ENCODE results near the gene PRTFDC1.
"Not testable (repeated sequence)": the region's sequence is repeated elsewhere in the genome, so short reads cannot be mapped to it uniquely, and the experiment has no call there.

PRTFDC1 gene, protein sequence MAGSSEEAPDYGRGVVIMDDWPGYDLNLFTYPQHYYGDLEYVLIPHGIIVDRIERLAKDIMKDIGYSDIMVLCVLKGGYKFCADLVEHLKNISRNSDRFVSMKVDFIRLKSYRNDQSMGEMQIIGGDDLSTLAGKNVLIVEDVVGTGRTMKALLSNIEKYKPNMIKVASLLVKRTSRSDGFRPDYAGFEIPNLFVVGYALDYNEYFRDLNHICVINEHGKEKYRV

DNA sequence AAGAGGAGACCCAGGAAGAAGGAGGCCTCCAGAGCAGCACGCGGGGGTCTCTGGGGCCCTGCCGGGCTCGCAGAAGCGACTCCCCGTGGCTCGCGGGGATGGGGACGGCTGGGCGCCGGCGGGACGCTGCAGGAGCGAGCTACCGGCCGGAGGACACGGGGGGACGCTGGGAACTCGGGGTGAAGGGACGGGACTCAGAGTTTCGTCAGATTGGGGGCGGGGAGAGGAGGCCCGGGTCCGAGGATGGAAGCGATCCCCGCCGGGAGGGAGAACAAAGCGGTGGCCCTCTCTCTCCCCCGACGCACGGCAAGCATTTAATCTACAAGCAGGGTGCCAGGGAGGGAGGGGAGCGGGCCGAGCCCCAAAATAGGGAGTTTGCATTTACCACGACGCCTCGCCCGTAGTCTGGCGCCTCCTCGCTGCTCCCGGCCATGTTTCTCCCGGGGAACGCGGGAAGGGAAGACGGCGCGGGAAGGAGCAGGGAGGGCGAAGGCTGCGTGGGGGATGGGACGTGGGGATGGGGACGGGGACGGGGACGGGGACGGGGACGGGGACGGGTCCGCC lies at the start of gene PRTFDC1:
PRTFDC1 (minus strand) TSS at position 464 of the 564 bp plus-strand sequence; CDS start at position 433, 31 bp downstream.
- peak; percentile 29 for DNase-seq (ENCODE audit: low spot score)

DNA sequence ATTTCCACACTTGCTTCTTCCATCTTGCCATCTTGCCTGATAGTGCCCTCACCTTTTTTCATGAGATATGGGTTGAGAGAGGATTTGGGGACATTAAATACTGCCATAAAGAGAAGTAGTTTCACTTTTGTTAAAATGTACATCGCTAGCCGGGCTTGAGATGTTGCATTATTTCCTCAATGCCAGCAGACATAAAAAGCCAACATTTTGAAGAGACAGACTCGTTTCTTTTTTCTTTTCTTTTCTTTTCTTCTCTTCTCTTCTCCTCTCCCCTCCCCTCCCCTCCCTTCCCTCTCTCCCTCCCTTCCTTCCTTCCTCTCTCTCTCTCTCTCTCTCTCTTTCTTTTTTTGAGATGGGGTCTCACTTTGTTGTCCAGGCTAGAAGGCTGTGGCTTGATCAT lies 45.6 kb upstream of the PRTFDC1 start:
- no peak for DNase-seq (ENCODE audit: low spot score)

DNA sequence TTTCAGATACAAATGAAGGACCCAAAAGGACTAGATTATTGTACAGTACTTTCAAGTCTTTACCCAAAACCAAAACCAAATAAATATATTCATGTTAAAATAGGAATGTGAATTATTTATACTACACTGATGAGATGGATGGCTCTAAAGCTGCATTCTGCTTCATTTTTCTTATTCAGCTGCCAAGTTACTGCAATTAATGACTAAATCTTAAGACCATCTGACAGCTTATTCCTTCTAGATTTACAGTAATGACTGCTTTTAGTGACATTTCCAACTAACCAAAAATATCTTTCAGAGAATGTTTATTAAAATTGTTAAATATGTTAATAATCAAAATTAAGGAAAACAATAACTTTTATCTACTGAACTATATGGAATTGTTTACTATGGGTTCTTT lies 42.7 kb upstream of the PRTFDC1 start:
- no peak for DNase-seq (ENCODE audit: low spot score)

DNA sequence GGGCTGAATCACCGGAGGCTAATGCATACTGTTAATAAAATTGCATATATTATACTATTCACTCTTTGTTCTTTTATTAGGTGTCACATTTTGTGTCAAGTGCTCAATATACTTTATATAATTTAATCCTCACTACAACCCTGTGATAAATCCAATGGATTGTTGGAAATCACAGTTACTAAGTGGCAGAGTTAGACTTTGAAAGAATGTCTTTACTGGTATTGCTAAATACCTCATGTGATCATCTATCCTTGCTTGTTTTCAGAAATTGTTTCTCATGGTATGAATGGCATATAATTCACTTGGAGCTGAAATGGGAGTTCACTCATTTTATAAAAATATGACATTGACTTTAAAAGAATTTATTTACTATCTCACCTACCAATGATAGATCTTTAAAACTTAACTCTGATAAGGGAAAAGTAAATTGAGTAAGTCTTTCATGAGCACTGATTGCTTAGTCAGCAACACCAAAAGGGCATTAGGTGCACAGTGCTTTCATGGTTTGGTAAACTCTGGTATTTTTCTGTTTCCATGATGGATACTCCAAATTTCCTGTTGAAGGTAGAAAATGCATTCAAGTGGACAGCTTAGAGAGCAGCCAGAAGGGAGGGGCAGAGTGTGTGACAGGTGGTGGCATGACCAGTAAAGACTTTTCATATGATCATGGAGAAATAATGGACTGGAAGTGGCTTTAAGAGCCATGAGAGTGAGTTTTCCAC lies 41.0 kb upstream of the PRTFDC1 start:
- no peak for DNase-seq (ENCODE audit: low spot score)

DNA sequence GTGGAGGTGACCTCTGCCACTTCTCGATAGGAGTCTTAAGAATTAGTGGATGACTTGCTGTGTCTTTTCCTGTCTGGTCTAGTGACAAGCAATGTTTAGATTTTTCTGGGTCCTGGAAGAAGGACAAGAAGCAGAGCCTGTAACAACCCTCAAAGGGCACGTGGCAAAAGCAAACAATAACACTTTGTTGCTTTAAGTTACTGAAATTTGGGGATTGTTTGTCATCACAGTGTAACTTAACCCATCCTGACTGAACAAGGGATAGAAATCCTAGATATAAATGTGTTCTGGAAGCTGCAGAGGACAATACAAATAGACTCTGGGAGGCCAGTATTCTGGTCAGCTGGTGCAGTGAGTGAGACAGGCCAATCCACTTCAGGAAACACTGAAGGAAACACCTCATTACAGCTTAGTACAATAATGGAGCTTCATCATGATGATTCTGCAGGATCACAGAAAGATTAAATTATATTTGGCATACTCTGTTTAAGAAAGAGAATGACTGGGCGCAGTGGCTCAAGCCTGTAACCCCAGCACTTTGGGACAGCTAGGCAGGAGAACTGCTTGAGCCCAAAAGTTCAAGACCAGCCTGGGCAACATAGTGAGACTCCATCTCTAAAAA lies 40.2 kb upstream of the PRTFDC1 start:
- DNase-seq (ENCODE audit: low spot score) = no peak

DNA sequence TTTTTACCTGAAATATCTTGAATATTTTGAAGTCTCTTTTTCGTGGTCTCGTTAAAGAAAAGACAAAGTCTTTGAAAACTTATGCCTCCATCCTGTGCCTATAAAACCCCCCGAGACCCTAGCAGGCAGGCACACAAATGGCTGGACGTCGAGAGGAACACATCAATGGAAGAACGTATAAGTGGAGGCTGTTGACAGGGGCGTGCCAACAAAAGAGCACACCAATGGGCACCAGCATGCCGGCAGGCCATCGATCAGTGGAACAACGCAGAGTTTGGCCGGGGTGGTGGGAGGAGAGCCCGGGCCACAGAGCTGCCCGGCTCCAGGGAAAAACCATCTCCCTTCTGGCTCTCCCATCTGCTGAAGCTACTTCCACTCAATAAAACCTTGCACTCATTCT lies 38.9 kb upstream of the PRTFDC1 start:
- DNase-seq (ENCODE audit: low spot score) = no peak

DNA sequence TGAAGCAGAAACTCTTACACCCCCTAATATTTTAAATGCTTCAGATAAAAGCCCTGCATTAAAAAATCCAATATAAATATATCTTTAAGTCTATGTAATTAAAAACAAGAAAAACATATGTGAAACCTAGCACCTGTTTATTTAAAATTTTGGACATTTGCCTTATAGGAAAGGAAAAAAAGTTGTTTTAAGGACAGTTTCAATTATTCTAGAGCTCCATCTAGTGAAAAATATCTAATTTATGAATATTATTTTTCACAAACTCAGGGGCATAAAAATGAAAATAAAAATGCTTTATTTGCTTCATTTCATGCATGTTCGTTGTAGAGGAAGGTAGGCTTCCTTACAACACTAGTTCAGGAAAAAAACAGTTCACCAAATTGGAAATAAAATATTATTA lies 37.5 kb upstream of the PRTFDC1 start:
- DNase-seq (ENCODE audit: low spot score) = no peak

DNA sequence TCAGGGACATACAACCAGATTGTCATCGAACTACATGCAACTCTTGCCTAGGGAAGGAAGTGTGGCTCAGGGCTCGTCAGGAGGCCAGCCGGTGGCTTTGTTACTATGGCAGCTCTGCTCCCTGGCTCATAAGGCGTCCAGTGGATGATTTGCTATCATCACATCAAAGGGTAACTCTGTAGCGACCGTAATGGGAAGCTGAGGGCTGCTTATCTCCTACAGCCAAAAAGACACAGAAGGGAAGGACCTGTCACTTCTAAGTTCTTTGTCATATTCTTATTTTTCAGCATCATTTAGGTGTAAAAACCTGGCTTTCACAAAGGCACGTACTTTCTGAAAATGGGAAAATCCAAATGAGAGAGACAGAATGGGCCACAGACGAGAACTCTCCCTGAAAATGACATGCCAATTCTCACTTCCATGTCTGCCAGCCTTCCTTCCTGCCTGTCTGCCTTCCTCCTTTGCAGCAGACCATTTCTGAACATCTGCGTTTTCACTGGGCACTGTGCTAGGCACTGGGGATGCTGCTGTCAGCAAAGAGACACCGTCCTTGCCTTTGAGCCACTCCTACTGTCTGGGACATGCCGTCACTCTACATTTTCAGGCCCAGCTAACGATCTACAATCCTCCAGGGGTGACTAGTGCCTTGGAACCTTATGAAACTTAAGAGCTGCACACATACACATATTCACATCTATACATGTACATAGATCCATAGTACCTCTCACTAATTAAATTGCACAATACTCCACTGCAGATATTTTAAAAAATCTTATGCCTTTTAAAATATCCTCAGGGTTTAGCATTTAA lies 36.6 kb upstream of the PRTFDC1 start:
- no peak for DNase-seq (ENCODE audit: low spot score)

DNA sequence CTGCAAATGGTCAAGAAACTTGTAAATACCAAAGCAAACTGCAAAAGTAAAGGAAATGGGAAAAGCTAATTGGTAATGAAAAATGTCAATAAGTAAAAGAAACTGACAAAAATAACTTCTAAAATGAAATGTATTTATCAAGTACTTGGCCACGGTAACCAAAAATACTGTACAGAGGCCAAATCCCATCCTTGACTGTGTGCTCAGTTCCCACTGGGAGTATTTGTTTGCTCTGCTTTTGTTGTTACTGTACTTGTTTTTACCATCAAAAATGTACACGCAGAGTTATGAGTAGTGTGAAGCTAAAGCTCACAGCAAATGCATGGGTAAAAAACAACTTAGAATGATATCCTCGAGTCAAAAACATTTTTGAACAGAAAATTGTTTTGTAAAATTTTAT lies 32.5 kb upstream of the PRTFDC1 start:
- DNase-seq (ENCODE audit: low spot score) = no peak

DNA sequence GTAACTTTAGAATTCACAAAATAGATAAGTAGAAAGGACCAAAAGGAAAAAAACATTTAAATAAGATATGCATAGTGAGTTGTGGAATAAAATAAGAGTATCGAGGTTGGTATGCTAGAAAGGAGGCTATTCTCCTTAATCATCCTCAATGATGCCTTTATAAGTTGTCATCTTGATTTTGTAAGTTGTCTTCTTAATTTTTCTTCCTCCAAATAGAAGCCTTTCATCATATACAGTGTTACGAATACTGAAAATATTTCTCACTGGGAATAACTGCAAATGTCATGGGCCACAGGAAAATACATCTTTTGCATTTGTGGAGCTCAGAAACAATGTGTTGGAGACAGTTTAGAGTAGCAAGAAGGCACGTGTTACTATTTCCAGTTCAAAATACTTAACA lies 31.5 kb upstream of the PRTFDC1 start:
- DNase-seq (ENCODE audit: low spot score) = no peak

DNA sequence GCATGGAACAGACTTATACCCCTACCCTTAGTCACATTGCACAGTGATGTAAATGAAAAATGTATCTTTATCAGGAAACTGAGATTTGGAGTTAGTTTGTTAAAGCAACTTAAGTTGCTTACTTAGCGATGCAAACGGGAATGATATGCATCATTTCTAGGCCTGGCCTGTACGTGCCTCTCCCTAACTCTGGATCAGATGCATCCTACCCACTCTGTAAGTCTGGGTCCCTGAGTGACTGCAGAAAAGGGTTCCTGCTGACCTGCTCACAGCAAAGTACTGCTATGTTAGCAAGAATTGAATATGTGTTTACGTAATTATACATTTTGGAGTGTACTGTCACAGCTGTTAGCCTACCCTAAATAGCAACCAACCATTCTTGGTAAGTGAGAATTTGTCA lies 30.7 kb upstream of the PRTFDC1 start:
- DNase-seq (ENCODE audit: low spot score) = no peak

DNA sequence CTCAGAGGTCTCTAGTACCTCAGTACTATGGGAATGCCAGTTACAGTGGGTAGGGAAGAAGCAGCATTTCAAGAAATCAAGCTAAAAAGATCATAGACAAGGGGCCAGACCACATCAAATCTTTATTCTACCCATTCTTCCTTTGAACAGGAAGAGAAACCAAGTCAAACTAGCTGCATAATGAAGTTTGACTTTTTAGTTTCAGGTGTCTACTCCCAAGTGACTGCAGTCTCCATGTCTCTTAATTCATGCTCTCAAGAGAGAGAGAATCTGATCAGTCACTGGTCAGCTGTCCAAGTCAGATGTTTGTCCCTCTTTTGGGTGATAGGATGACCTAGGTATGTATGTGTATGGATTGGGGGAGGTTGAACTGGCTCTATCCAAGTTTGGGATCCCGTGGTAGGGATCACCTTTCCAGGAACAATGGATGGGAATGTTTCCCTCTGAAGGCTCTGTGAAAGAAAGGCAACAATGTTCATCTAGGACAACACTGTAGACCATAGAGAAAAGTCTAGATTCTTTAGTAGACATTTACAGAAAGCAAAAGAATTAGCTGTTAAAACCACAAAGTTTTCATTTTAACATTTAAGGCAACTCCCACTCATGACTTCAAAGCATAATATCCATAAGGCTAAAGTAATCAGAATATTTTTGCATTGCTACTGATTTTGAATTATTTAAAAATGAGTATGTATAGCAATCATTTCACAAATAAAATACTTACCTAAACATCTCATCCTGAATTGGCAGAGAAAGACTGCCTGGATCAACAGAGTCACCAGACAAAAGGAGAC lies 30.1 kb upstream of the PRTFDC1 start:
- no peak for DNase-seq (ENCODE audit: low spot score)

DNA sequence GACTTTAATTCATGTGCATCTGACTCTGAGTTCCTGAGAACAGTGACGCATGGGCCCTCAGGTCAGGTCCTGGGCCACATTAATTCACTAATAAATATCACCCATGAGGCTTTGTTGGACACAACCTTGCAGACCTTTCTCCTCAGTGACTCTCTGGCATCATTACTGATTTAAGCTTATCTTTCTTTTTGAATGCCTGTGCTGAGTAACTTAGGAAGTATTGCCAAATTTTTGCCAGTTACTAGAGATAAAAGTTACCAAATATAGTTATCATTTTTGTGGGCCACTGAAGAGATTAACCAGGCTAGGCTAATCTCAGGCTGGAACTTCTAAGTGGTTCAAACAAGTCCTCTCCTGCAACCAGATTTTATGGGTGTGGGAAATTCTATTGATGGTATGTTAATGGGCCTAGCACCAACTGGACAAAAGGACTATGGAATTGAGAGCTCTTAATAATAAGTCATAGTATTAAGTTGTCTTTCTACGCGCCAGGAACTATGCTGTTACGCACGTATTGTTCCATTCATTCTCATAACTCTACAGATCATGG lies 28.8 kb upstream of the PRTFDC1 start:
- DNase-seq (ENCODE audit: low spot score) = no peak

DNA sequence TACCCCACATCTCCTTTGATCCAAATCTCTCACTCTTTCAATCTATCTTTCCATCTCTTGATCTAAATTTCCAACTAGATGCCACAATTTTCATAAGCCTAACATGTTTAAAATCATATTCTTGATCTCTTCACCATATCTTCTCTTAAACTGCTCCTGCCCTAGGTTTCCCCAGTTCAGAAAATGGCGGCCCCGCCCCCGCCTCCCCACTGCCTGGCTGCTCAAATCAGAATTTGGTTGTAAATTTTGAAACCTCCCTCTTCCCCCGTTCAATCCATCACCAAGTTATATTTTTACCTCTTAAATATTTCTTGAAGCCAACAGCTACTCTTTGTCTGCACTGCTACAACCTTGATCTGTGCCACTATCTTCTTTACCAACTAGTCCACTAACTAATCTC lies 27.3 kb upstream of the PRTFDC1 start:
- DNase-seq (ENCODE audit: low spot score) = no peak

DNA sequence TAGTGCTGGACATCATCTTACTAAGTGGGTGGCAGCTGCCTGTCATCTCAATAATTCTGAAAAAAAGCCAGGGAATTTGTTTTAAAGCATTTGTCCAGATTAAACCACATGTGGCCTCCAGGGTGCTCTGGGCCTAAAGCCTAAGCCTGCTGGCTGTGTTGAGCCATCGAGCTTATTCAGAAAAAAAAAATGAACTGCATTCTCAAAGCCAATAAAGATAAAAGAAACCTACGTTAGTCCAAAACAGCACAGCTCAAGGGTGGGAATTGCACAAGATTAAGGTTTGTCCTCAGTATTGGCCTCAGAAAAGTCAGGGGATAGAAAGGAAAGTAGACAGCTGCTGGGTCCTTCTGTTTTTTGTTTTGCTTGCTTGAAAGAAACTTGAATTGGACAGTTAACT lies 22.6 kb upstream of the PRTFDC1 start:
- no peak for DNase-seq (ENCODE audit: low spot score)

DNA sequence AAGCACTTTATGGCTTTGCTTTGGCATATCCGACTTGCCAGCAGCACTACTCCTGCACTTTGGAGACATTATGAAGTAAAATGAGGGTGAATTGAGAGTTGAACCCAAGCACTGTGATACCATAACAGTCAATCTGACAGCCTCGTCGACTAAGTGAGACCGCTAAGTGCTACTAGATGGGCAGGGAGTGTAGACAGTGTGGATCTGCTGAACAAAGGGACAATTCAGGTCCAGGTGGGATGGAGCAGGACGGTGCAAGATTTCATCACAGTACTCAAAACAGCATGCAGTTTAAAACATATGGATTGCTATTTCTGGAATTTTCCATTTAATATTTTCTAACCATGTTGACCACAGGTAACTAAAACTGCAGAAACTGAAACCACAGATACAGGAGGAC lies 20.8 kb upstream of the PRTFDC1 start:
- DNase-seq (ENCODE audit: low spot score) = no peak

DNA sequence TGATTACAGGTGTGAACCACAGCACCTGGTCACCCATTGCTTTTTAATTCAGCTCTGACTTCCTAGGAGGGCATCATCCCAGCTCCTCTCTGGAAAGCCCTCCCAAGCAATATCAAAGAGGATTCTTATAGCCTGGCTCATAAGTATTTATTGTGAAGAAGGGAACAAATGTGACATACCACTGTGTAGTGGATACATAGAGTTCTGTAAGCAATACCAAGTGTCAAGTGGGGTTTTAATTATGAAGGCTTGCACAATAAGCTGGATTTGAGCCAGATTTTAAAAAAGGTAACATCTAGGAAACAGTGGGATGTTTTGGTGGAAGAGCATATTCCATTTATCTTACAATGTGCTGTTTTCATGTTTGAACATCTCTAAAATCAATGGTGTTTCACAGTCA lies 19.0 kb upstream of the PRTFDC1 start:
- DNase-seq (ENCODE audit: low spot score) = no peak

DNA sequence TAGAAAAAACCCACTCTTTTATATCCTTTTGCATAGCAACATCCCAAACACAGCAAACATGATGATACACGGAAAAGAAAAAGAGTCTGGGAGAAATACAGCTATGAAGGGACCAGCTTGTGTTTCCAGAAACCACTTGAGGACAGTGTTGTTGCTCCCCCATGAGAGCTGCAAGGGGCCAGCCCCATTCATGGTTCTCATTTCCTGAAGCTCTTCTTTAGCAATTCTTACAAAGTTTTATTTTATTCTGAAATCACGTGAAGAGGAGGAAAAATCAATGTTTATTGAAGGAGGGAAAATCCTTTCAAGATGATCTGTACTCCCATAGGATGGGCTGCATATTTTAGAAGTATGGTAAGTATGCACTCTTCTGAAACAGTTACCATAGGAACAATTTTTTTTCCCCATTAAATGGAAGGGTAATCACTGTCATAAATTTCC lies 17.5 kb upstream of the PRTFDC1 start:
- DNase-seq (ENCODE audit: low spot score) = no peak

DNA sequence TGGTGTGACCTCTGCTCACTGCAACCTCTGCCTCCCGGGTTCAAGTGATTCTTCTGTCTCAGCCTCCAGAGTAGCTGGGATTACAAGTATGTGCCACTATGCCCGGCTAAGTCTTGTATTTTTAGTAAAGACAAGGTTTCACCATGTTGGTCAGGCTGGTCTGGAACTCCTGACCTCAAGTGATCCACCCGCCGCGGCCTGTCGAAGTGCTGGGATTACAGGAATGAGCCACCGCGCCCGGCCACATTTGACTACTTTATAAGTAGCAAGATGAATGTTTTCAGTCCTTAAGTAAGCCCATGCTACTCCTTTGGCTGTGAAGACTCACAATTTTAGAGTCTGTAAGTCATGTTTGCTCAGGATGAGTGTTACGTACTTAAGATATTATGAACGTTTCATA lies 16.5 kb upstream of the PRTFDC1 start:
- not testable (repeated sequence) for DNase-seq (ENCODE audit: low spot score)

DNA sequence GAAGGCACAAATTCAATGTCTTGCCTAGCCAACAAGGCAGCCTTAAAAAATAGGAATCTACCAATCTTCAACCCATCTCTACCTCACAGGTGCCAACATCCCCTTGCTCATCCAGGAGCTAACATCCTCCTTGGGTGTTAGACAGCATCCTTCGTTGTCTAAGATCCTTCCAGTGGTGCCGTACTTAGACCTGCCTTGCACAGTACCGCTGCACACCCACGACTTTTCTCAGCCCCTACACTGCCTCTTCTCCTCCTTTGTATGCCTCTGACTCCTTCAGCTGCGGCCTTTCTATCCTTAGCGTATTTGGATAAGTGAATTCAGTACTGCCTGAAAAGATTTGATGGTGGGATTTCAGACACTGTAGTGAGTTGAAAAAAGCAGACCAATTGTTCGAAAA lies 15.9 kb upstream of the PRTFDC1 start:
- DNase-seq (ENCODE audit: low spot score) = no peak

DNA sequence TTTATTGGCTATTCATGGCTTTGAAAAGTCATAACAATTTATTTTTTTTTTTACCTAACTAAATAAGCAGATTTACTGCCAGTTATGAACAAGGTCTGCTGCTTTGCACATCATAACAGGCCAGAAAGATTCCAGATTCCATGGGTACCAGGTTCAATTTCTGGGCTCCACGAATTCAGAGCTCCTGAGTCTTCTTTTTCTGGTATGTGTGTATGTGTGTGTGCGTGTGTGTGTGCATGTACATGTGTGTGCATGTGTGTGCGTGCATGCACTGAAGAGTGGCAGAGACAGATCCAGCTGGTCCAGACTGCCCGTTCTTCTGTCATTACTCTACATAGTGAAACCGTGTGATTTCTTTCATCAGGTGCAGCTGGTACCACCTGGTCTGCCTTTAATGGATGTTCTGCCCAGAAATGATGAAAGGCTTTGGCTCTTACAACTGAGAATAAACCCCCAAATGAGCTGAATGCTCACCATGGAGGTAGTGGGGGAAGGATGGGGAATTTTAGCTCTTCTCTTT lies 14.6 kb upstream of the PRTFDC1 start:
- no peak for DNase-seq (ENCODE audit: low spot score)

Measured in LoVo (cell line).